ENCODE measurements around the gene TAS1R2.
"Not testable (repeated sequence)": the region's sequence is repeated elsewhere in the genome, so short reads cannot be mapped to it uniquely, and the experiment has no call there.

TAS1R2 gene

DNA sequence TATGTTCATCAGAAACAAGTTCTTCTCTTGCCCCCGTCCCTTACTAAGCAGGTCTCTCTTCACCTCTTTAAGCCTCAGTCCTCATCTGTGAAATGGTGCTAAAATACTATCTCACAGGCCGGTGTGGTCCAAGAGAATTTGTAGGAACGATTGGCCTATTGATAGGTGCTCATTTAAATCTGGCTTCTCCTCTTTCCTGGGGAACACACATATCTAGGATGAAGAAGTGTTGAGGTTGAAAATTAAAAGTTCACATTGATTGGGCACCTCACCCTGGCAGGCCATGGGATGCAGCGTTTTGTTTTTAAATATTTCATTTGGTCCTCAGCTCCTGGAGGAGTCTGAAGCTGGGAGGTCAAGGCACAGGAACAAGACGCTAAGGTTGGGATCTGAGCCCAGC lies 8.9 kb upstream of the TAS1R2 start:
- no peak for DNase-seq

DNA sequence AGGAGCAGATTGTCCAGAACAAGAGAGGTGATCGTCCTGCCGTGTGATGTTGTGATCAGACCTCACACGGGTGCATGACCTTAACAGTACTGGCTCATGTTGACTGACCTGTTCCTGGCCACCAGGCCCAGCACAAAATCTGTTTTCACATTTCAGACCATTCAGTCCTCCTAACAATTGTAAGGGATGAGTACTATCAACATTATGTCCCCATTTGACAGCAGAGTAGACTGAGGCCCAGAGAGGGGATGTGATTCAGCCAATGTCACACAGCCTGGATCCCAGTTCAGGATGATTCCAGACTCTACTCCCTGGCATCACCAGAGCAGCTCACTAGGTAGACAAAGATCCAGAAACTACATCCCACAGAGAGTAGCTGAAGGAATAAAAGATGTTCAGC lies 7.4 kb upstream of the TAS1R2 start:
- DNase-seq, result no peak

DNA sequence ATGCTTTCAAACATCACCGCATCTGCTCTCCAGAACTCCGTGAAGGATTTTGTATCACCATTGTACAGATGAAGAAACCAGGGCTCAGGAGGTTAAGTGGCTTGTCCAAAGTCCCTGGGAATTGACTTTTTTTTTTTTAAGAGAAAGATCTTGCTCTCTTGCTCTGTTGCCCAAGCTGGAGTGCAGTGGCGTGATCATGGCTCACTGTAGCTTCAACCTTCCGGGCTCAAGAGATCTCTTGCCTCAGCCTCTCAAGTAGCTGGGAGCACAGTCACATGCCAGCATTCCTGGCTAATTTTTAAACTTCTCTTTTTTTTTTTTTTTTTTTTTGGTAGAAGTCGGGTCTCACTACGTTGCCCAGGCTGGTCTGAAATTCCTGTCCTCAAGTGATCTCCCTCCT lies 6.9 kb upstream of the TAS1R2 start:
- no peak for DNase-seq

DNA sequence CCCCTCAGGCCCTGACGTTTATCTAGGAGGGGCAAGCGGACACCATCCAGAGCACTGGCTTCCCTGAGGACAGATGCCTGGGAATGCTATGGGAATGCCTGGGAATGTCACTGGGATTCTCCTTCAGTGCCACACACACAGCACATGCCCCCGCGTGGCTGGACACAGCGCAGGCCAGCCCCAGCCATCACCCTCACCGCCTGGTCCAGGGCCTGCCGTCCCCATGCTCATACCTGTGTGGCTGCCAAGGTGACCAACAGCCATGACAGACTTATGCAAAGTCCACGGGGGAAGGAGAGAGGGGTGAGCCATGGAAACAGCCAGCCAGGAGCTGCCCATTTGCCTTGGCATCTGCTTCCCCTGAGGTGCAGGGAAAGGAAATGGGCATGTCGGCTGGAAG lies 5.7 kb upstream of the TAS1R2 start:
- DNase-seq, result no peak

DNA sequence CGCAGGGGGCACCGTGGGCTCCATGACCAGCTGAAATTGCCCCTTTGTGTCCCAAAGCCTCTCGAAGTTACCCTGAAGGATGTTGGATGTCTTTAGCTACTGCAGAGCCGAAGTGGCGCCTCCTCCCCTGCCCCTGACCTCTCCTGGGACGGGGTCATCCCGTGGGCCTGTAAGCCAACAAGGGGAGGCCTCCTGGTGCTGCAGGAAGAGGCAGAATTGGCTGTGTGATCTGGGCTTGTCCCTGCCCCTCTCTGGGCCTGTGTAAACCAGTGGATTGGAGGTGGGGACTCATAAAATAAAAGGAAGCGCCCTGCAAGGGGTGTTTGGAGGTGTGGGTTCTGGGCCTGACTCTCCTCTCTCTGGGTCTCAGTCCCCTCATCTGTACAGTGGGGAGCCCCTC lies 2.1 kb upstream of the TAS1R2 start:
- no peak for DNase-seq

DNA sequence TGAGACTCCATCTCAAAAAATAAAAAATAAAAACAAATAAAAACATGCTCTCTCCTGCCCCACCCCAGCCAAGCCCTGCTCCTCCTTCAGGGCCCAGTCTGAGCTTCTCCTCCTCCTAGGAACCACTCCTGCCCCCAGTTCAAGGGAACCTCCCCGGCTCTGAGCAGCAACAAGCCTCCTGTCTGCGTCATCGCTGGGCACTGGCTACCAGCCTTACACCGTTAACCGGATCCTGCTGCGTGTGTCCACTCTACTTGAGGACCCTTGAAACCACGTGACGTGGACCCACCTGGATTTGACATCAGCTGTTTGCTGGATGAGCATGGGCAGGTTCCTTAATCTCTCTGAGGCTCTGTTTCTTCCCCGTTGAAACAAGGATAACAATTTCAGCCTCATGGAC lies 1.6 kb upstream of the TAS1R2 start:
- DNase-seq, result no peak

DNA sequence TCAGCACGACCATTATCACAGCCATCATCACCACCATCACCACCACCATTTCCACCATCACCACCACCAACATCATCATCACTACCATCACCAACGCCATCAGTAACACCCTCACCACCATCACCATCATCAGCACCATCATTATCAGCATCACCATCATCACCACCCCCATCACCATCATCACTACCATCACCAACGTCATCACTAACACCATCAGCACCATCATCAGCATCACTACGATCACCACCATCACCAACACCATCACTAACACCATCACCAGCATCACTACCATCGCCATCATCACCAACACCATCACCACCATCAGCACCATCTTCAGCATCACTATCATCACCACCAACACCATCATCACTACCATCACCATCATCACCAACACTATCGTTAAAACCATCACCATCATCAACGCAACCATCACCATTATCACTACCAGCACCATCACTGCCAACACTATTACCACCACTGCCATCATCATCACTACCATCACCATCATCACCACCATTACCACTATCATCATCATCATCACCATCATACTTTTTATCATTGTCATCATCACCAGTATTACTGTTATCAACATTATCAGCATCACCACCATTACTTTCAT lies 1.3 kb downstream of the TAS1R2 start:
- DNase-seq, result no peak

DNA sequence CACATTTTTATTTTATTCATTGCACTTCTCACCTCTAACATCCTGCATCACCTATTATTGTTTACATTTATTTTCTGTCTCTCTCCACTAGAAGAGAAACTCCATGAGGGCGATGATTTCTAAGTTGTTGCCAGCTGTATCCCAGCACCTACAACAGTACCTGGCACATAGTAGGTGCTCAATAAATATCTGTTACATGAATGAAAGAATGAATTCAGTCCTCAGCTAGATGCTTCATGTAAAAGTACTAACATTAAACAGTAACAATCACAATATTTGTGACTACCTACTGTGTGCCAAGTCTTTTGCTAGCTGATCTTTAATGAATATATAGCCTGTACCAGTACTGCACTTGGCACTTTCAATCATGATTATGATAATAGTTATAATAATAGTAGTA lies 3.0 kb downstream of the TAS1R2 start:
- DNase-seq, result no peak

DNA sequence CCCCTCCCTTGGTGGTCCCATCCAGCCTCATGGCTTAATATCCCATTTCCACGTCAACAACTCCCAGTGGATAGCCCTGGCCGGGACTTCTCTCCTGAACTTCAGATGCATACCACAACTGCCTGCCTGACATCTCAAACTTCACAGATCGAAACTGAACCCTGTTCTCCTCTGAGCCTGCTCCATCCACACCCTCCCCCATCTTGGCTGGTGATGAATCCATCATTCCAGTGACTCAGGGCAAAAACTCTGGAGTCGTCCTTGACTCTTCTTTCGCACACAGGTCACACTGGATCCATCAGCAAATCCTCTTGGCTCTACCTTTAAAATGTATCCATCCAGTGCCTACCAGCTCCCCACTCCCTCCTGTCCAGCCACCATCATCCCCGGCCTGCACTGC lies 3.9 kb downstream of the TAS1R2 start:
- DNase-seq, result no peak

DNA sequence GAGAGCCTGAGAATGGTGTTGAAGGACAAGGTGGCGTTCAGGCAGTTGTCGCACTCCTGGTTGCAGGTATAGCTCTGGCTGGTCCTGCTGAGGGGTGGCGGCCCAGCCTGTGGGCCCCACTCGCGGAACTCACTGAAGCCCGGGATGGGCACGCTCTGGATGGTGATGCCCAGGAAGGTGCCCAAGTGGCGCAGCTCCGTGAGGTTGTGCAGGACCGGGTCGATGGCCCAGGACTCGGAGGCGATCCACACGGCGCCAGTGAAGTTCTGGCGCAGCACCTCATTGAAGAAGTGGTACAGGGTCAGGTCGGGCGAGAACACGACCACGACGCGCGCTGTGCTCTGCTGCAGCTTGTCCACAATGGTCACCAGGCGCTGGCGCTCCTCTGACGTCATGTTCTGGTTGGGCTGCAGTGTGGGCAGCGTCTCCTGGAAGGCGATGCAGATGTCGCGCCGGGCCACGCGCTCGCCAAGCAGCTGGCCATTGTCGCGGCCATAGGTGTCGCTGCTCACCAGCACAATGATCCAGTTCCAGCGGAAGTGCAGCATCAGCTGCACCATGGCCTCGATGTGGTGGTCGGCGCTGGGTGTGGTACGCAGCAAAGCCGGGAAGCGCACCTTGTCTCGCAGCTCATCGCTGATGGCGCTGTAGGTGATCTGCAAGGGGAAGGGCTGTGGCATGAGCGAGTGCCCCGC lies 5.0 kb downstream of the TAS1R2 start:
- no peak for DNase-seq

DNA sequence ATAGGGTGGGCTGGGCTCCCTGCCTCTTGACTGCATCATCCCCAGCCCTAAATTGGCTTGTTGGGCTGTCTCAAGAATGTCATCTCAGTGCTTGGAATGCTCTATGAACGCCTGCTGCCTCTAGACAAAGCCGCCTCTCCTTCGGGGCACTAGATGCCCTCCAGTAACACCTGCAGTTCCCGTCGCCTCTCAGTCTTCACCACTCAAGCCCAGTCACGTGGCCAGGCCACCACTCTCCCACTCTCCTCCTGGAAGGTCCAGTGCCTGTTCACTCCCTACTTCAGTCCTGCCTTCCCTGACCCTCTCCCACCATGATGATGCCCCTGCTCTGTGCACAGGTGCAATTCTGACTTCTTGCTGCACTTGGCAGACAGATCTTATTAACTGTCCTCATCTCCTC lies 7.0 kb downstream of the TAS1R2 start:
- no peak for DNase-seq

DNA sequence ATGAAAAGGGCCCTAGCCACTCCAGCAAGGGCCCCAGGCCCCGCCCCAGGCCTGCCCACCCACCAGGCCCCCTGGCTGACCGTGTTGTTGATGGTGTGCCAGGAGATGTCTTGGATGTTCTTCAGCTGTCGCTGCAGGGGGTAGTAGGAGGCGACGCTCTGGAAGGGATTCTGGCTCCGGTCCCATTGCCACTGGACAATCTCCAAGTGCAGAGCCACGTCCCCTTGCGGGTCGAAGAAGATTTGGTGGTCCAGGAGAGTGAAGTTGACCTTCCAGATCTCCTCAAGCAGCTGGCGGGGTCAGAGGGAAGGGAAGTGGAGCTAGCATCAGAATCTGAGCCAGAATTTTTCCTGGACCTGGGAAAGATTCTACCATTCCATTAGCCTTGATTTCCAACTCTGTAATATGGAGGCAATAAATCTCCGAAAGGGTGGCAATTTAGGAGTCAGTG lies 10.2 kb downstream of the TAS1R2 start:
- DNase-seq, result no peak

DNA sequence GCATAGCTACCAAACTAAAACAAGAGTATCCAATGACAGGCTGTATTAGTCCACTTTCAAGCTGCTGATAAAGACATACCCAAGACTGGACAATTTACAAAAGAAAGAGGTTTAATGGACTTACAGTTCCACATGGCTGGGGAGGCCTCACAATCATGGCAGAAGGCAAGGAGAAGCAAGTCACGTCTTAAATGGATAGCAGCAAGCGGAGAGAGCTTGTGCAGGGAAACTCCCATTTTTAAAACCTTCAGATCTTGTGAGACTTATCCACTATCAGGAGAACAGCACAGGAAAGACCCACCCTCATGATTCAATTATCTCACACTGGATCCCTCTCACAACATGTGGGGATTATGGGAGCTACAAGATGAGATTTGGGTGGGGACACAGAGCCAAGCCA lies 11.7 kb downstream of the TAS1R2 start:
- not testable (repeated sequence) for DNase-seq

DNA sequence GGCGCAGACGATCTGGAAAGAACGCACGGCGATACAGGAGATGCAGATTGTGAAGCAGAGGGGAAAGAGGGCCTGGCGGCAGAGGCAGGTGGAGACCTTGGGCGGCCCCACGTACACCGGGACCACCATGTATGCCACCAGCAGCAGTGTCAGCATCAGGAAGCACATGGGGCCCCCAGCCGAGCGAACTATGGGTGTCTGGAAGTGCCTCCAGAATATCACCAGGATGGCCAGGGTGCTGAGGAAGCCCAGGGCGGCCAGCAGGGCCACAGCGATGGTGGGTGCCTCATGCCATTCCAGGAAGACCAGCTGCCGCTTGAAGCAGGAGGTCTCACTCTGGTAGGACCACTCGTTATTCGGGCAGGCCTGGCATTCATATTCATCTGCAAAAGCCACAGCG lies 19.3 kb downstream of the TAS1R2 start:
- DNase-seq, result no peak

DNA sequence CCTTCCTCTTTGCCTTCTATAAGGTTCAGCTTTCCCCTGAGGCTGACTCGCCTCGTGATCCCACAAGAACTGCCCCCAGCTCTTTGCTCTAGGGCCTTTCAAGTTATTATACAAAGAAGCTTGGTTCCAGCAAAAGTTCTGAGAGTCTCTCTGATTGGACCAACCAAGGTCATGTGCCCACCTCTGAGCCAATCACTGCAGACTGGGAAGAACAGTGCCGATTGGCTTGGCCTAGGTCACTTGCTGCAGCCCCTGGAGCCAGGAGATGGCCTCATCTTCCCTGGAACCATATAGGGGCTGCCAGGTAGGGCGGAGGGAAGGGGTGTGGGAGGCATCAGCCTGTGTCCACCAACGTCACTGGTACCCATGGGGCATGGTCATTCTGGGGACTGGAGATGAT lies 22.8 kb downstream of the TAS1R2 start:
- no peak for DNase-seq

DNA sequence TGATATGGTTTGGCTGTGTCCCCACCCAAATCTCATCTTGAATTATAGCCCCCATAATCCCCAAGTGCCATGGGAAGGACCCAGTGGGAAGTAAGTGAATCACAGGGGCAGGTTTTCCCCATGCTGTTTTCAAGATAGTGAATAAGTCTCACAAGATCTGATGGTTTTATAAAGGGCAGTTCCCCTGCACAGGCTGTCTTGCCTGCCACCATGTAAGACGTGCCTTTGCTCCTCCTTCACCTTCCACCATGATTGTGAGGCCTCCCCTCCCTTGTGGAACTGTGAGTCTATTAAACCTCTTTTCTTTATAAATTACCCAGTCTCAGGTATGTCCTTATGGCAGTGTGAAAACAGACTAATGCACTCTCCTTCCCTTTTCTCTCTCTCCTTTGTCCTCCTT lies 27.1 kb downstream of the TAS1R2 start:
- not testable (repeated sequence) for DNase-seq

DNA sequence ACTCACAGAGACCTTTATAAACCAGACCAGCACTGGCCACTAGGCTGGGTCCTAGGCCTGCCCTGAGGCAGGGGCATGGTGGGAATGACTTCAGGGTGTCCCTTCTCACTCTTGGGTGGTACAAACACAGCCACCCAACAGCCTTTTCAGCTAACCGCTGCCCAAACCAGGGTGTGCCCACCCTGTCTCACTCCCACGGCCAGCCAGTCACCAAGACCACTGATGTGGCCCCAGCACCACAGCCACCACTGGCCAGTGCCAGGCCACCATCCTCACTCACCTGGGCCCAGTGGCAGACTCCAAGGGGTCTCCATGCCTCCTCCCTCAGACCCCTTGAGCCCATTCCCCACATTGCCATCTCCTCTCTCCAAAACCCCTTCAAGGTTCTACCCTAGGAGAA lies 27.8 kb downstream of the TAS1R2 start:
- DNase-seq, result no peak

DNA sequence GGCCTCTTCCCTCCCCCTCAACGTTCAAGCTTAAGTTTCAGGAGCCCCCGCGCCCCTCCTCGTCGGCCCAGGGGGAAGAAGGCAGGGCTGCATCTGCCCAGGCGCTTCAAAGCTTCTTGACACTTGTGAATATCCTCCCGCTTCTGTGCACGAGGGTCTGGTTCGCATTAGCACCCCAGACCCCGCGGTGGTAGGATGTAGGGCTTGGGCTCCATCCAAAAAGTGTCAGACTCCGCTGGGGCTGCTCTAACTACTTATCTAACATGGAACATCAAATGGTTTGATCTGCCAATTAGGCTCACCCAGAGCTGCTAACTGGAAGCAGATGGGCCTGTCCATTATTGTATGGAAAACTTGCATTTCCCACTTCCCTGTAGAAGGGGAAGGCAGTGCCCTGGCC lies 28.9 kb downstream of the TAS1R2 start:
- DNase-seq, result no peak

DNA sequence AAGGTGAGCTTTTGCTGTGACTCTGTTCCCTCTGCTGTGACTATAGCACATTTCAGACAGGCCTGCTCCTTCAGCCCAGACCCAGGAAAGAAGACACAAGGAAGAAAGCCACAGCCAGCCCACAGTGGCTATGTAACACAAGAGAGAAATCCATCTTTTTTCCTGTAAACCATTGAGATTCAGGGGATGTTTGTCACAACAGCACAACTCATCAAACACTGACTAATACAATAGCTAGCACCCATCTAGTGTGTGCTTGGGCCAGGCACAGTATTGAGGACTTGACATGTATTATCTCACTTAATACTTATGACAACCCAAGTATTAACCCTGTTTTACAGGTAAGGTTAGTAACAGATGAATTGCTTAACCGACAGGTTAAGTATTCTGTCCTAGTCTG lies 29.8 kb downstream of the TAS1R2 start:
- DNase-seq, result no peak

DNA sequence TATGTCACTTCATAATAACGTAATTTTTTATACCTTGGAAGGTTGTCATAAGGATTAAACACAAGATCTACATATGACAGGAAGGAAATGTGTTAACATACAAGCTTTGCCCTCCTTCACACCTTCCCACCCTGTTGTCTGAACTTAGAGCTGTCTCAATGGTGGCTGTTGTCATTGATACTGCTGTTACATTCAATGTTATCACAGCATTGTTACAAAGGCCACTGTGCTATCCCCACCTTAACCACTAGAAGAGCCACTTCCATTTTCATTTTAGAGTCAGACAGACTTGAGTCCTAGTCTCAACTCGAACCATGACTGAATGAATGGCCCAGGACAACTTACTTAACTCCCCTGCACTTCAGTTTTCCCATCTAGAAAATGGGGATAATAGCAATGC lies 31.2 kb downstream of the TAS1R2 start:
- DNase-seq, result no peak

DNA sequence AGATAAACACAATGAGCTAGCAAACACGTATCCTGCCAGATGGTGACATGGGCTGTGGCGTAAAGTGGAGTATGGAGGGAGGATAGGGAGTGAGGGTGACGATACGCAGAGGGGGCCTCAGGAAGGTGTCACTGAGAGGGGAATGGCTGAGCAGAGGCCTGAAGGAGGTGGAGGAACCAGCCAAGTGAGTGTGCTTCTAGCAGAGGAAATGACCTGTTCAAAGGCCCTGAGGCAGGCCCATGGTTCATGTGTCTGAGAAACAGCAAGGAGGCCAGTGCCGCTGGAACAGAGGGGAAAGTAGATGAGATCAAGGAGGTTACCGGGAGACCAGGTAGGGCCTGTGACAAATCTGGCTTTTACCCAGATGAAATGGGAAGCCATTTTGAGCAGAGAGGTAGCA lies 36.0 kb downstream of the TAS1R2 start:
- no peak for DNase-seq

DNA sequence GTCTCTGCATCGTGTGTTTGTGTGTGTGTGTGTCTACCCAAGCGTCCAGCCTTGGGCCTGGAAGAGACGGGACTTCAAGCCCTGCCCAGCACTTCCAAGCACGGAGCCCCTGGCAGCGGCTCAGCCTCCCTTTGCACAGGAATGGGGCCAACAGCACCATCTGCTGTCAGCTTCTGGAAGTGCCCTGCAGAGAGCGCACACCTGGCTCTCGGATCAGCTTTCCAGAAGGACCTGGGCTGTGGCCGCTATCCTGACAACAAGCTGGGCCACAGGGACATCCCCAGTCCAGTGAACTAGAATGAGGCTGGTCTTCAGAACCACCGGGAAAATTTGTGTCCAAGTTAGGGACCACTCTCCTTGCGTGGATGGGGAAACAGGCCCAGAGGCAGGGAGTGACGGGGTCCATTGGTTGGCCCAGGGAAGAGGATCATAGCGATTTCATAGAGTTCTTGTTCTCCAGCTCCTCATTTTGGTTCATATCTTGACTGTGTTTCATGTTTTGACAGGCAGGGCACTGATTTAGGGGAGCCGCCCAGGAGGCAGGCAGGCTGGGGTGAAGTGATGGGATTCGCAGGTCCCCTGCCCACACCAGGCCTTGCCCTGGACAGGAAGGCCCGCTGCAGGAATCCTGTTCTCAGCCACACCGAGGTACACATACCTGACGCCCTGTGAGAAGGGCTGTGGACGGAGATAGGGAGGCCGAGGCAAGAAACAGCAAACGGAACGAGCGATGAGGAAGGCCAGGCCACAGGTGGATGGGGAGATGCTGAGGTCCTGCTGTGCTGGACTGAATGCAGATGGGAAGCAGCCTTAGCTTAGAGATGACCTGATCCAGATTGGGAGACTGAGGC lies 38.4 kb downstream of the TAS1R2 start:
- DNase-seq, result no peak

DNA sequence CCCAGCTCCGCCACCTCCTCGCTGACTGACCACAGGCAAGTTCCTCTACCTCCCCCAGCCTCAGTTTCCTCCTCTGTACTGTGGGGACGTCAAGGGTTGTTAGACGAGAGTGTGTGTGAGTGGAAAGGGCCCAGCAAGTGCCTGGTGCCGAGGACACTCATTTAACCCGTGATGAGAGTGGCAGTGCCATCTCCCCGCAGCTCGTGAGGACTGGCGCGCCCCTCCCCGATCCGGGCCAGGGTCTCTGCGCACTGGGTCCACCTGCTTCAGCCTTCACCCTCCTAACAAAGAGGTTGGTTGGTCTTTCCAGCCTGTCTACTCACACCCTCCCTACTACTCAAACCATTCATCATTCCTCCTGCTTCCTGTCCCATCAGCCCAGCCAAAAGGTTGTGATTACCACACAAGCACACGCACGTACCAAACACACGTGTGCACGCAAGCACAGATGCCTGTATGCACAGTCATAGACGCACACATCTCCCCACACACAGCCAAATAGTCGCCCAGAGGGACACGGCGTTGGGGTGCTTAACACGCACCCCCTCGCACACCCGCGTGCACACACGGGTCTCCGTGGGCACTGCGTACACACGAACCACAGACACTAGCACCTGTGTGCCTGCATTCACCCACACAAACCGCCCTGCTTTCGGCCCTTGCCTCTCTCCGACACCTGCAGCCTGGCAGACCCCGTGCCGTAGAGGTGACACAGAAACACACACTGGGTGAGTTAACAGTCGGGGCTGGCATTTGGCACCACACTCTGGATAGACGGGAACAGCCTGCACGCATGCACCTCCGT lies 39.3 kb downstream of the TAS1R2 start:
- no peak for DNase-seq

Measured in NCI-H524 treated with DMSO at 0.1 percent for 48 hours (cell line).